ACHN (cell line): ENCODE data around the gene UBE2D1.
A peak's percentile ranks its signal among the peaks of the same experiment; 100 is the strongest.

Source experiments
- DNase-seq: peaks from one replicate; pipeline ENCODE4 v3.0.0-alpha.2; 2015
- in situ Hi-C: cut with HindIII; loops from 2 replicates; pipeline ENCODE4 v1.10.0; 2017; ENCODE audit warnings: low sequenced_read_pairs, low pct_ligation_motif_present, low pct_unique_long_range_greater_than_20kb

The UBE2D1 gene

GRCh38 chr10:58331646-58332045, 3.2 kb upstream of the UBE2D1 start:
- in situ Hi-C loops, result no loop called here
- no peak for DNase-seq

- DNase-seq, result peak; percentile 59
- in situ Hi-C loops, result no loop called here
These were observed 650 bp downstream of the UBE2D1 start for GRCh38 chr10:58335306-58336005.

- no peak for DNase-seq
- in situ Hi-C loops, result no loop called here
These were observed 1.4 kb downstream of the UBE2D1 start for GRCh38 chr10:58336242-58336641.

- in situ Hi-C loops, result no loop called here
- DNase-seq, result no peak
These were observed 6.6 kb downstream of the UBE2D1 start for GRCh38 chr10:58341422-58341821.

- in situ Hi-C loops, result no loop called here
- no peak for DNase-seq
These were observed 7.1 kb downstream of the UBE2D1 start for GRCh38 chr10:58341947-58342346.

- no peak for DNase-seq
- in situ Hi-C loops, result no loop called here
These were observed 13.2 kb downstream of the UBE2D1 start for GRCh38 chr10:58347967-58348366.

GRCh38 chr10:58348571-58349033, 13.8 kb downstream of the UBE2D1 start:
- DNase-seq, result no peak
- in situ Hi-C loops, result no loop called here

GRCh38 chr10:58350023-58350422, 15.2 kb downstream of the UBE2D1 start:
- no peak for DNase-seq
- in situ Hi-C loops, result no loop called here

- DNase-seq, result no peak
- in situ Hi-C loops, result no loop called here
These were observed 16.0 kb downstream of the UBE2D1 start for GRCh38 chr10:58350619-58351323.

GRCh38 chr10:58351616-58352578, 17.1 kb downstream of the UBE2D1 start:
- DNase-seq, result no peak
- in situ Hi-C loops, result no loop called here

- no peak for DNase-seq
- in situ Hi-C loops, result no loop called here
These were observed 18.3 kb downstream of the UBE2D1 start for GRCh38 chr10:58352956-58353610.

- no peak for DNase-seq
- in situ Hi-C loops, result no loop called here
These were observed 21.9 kb downstream of the UBE2D1 start for GRCh38 chr10:58356756-58357155.

- in situ Hi-C loops, result no loop called here
These were observed 23.6 kb downstream of the UBE2D1 start for GRCh38 chr10:58358314-58358933.

GRCh38 chr10:58358947-58359346, 24.1 kb downstream of the UBE2D1 start:
- in situ Hi-C loops, result no loop called here
- no peak for DNase-seq

More at GRCh38 chr10:58358314-58358933, 23.6 kb downstream of the UBE2D1 start:
- DNase-seq, result no peak

GRCh38 chr10:58359541-58359940, 24.7 kb downstream of the UBE2D1 start:
- no peak for DNase-seq
- in situ Hi-C loops, result no loop called here

- DNase-seq, result no peak
- in situ Hi-C loops, result no loop called here
These were observed 25.7 kb downstream of the UBE2D1 start for GRCh38 chr10:58360412-58361004.

GRCh38 chr10:58361353-58361752, 26.5 kb downstream of the UBE2D1 start:
- in situ Hi-C loops, result no loop called here

More at GRCh38 chr10:58361353-58361752, 26.5 kb downstream of the UBE2D1 start:
- DNase-seq, result no peak
